GM12865 (cell line): ENCODE results near the gene MCM5.
A peak's percentile ranks its signal among the peaks of the same experiment; 100 is the strongest.

Experiments
- DNase-seq: peaks from one replicate; pipeline ENCODE4 v3.0.0; 2010; ENCODE audit warnings: low read depth
- H3K4me3 ChIP-seq: 2 replicates; pipeline ENCODE4 v1.5.1; 2011; ENCODE audit warnings: mild to moderate bottlenecking, low read depth, low read length, control low read depth
- TF ChIP-seq, protein P1 (sequence below): IDR thresholded peaks from 2 replicates; pipeline ENCODE4 v1.5.1; 2011; ENCODE audit warnings: low read length, control low read depth, low read depth, inconsistent platforms; ENCODE audit not compliant: insufficient read depth; ENCODE audit errors: missing control alignments

Gene MCM5

DNA sequence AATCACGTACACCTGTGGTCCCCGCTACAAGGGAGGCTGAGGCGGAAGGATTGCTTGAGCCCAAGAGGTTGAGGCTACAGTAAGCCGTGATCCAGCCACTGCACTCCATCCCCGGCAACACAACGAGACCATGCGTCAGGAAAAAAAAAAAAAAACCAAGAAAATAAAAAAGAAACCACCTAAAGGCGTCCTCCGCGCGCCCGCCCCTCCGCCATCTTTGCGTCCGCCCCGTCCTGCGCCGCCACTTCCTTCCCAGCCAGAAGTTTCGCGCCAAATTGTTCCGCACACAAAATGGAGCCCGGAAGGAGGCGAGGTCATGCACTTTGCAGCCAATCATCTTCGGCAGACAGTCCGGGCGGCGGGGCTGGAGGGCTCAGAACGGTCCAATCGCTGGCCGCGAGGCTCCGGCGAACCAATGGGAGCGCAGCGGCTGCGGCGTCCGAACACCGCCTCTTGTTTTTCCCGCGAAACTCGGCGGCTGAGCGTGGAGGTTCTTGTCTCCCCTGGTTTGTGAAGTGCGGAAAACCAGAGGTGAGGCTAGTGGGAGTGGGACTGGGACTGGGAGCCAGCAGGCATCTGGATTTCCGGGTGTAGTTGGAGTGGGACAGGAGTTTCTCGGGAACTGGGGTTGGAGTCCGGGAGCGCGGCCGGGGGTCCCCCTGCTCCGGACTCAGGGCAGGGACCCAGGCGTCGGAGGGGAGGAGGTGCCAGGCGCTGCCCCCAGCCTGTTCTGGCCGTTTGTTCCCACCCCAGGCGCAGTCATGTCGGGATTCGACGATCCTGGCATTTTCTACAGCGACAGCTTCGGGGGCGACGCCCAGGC is at the start of gene MCM5:
MCM5 (plus strand) TSS at position 463 of the 823 bp plus-strand sequence; CDS start at position 762, 299 bp downstream.
- TF ChIP-seq, protein P1, sequence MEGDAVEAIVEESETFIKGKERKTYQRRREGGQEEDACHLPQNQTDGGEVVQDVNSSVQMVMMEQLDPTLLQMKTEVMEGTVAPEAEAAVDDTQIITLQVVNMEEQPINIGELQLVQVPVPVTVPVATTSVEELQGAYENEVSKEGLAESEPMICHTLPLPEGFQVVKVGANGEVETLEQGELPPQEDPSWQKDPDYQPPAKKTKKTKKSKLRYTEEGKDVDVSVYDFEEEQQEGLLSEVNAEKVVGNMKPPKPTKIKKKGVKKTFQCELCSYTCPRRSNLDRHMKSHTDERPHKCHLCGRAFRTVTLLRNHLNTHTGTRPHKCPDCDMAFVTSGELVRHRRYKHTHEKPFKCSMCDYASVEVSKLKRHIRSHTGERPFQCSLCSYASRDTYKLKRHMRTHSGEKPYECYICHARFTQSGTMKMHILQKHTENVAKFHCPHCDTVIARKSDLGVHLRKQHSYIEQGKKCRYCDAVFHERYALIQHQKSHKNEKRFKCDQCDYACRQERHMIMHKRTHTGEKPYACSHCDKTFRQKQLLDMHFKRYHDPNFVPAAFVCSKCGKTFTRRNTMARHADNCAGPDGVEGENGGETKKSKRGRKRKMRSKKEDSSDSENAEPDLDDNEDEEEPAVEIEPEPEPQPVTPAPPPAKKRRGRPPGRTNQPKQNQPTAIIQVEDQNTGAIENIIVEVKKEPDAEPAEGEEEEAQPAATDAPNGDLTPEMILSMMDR: no peak

DNA sequence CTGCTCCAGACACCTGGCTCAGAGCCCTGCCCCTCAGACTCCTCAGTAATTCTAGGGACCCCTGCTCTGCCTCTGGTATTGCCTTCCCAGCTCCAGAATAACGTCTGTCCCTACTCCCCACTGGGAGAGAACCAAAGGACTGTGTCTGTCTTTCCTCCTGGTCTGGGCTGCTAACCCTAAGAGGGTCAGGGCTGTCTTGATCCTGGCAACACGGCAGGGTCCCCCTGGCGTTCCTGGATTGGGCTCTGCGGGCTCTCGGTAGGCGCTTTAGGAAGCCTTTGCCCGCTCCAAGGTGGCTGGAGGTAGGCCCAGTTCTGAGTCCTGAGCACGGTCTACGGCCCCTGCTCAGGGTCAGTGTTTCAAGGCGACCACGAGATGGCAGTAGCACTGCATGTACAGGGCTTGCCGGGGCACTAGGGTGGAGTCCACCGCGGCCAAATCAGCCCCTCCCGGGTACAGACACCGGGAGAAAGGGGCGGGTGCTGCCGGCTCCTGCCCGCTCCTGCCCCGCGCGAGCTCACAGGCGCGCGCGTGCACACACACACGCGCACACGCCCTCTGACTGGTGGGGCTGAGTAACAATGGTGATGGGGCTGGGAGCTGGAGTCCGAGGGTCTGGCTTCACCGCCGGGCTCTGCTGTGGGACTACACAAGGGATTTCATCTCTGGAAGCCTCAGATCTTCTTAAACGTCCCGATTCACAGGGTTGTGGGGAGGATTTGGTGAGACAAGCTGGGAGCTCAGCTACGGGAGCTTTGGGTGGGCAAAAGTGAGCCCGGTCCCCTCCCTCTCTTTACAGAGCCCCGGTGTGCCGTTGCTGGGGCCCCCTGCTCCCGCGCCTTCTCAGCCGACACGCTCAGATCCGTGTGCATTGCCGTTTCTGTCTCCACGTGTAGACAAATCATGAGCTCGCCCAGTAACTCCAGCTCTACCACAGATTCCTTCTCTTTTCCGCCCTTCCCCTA is 49.1 kb upstream of the MCM5 start:
- TF ChIP-seq, protein P1: peak; percentile 90
- peak; percentile 95 for DNase-seq
- H3K4me3 ChIP-seq: peak overlapping the region; percentile 50

More for the DNA sequence above, at the start of gene MCM5:
- H3K4me3 ChIP-seq: peak within 1 kb of the TSS; percentile 98
- DNase-seq: peak; percentile 99

DNA sequence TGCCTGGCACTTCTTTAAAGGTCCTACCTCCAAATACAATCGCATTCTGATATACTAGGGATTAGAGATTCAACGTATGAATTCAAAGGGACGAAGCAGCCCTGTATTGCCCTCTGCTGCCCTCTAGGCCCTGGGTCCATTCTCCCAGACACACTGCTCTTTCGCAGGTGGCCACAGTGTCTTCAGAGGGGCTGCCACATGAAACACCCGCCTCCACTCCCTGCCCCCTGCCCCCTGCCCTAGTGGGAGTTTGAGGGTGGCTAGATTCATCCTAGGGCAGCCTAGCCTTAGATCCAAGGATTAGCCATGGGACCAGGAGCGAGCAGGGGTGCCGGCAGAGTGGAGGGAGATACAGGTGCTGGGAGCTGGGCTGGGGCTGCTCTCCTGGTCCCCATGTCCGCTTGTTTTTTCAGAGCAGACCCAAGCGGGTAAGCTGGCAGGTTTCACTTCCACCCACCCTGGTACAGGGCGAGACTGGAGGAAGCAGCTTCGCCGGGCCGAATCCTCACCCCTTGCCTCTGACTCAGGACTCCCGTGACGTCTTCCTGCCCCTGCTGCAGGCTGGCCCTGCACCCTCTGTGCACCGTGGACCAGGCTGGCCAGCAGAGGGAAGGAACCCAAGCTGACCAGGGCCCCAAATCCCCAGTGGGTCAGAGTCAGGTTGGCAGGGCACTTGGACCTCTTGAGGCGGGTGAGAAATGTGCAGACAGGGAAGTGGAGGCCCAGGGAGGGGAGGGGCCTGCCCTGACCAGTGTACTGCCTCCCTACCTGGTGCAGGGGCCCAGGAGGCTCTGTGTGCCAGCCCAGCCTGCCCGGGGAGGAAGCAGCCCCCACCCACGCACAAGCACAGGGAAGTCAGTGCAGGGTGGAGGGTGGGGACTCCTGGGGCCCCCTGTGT is 47.5 kb upstream of the MCM5 start:
- TF ChIP-seq, protein P1: peak; percentile 28
- peak; percentile 77 for DNase-seq
- no peak overlapping the region for H3K4me3 ChIP-seq

DNA sequence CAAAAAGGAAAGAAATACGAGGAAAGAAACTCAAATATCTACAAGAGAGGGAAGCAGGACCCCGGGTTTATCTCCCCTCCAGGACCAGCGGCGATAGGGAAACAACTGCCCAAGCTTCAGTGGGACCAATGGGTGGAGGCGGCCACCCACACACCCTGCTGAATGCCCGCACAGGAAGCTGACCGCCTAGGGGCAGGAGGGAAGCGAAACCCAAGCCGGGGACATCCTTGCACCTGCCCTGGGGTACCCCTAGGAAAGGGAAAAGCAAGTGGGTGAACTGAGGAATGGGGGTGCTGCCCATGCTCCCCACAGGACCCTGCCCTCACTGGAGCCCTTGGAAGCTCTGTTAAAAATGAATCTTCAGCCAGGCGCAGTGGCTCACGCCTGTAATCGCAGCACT is 46.6 kb upstream of the MCM5 start:
- peak; percentile 44 for DNase-seq
- no peak overlapping the region for H3K4me3 ChIP-seq
- TF ChIP-seq, protein P1: no peak

DNA sequence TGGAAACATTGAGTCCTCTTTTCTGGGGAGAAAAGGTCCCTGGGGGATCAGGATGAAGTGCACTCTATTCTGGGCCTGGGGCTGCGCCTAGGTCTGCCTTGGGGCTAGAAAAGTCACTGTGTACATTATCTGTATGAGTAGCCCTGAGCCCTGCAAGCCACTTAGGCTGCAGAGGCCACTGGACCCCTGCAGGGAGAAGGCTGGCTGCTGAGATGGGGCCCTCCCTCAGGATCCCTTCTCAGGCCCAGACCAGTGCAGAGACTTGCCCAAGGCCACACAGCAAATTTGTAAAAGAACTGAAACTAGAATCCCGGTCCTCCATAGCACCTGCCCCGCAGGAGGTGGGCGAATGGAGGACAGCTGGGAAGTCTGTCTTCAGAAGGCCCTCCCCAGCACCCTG is 45.9 kb upstream of the MCM5 start:
- DNase-seq: no peak
- TF ChIP-seq, protein P1: no peak
- H3K4me3 ChIP-seq: no peak overlapping the region
